IMR-90 (cell line): ENCODE measurements around the gene AGK. TPM values are rescaled to one million over a fixed set of nuclear protein-coding genes. Genes with fewer than 3 reads are reported as not detected.

ENCODE experiments used
- ATAC-seq: fragments of 200-7000 bp; cut with Tn5 transposase; 2 replicates; pipeline ENCODE4 v1.9.1; 2020; ENCODE audit warnings: low read depth, mild to moderate bottlenecking, moderate library complexity
- BruUV-seq: library from RNA; stranded (reverse); fragments of 400-500 nt; replicated peaks from 2 replicates; lab custom pipeline; 2021; lab: Mats Ljungman, UMichigan
- CTCF ChIA-PET: fragments of 300-600 bp; formaldehyde crosslinking; extraction: SDS; loops from one replicate; lab custom pipeline; 2021; ENCODE audit warnings: antibody characterized with exemption; lab: Yijun Ruan, JAX
- POLR2A ChIA-PET: fragments of 300-600 bp; sonication (Branson Sonifier 250); formaldehyde crosslinking; loops from one replicate; lab custom pipeline; 2022; ENCODE audit warnings: antibody characterized with exemption; ENCODE audit not compliant: unreplicated experiment; lab: Charles Lee
- DNase-seq: peaks from one replicate; pipeline ENCODE4 v3.0.0; 2013
- H2AFZ ChIP-seq: replicated peaks from 2 replicates; pipeline ENCODE3; 2013; ENCODE audit warnings: low read length, mild to moderate bottlenecking; ENCODE audit not compliant: poor library complexity
- H2AK5ac ChIP-seq: 2 replicates; pipeline ENCODE4 v1.6.1; 2013; ENCODE audit warnings: low read depth, low read length, inconsistent platforms
- H2AK9ac ChIP-seq: replicated peaks from 2 replicates; pipeline ENCODE3; 2013; ENCODE audit warnings: mild to moderate bottlenecking, low read depth, low read length, moderate library complexity; ENCODE audit not compliant: poor library complexity
- H2BK120ac ChIP-seq: 2 replicates; pipeline ENCODE4 v1.6.1; 2013; ENCODE audit warnings: low read depth, low read length, inconsistent platforms
- H2BK15ac ChIP-seq: 3 replicates; pipeline ENCODE4 v1.6.1; 2013; ENCODE audit warnings: low read depth, low read length, inconsistent platforms
- H2BK20ac ChIP-seq: 2 replicates; pipeline ENCODE4 v1.6.1; 2013; ENCODE audit warnings: low read depth, mild to moderate bottlenecking, inconsistent platforms, low read length, moderate library complexity
- H2BK5ac ChIP-seq: 2 replicates; pipeline ENCODE4 v1.6.1; 2013; ENCODE audit warnings: mild to moderate bottlenecking, low read depth, low read length, inconsistent platforms; ENCODE audit not compliant: poor library complexity, severe bottlenecking
- H3K14ac ChIP-seq: replicated peaks from 2 replicates; pipeline ENCODE4 v1.6.1; 2013; ENCODE audit warnings: low read depth, low read length, inconsistent platforms
- H3K18ac ChIP-seq: 2 replicates; pipeline ENCODE4 v1.6.1; 2013; ENCODE audit warnings: low read depth, low read length, control low read depth
- H3K23ac ChIP-seq: 2 replicates; pipeline ENCODE4 v1.6.1; 2013; ENCODE audit warnings: low read depth, low read length, inconsistent platforms
- H3K27ac ChIP-seq: 2 replicates; pipeline ENCODE4 v1.5.1; 2013; ENCODE audit warnings: mild to moderate bottlenecking, control low read depth, low read length; ENCODE audit not compliant: insufficient read depth
- H3K27me3 ChIP-seq: 2 replicates; pipeline ENCODE4 v1.6.1; 2013; ENCODE audit warnings: low read length; ENCODE audit not compliant: control insufficient read depth, insufficient read depth
- H3K36me3 ChIP-seq: 2 replicates; pipeline ENCODE4 v1.6.1; 2013; ENCODE audit warnings: low read length, mixed read lengths; ENCODE audit not compliant: control insufficient read depth, insufficient read depth
- H3K4ac ChIP-seq: 2 replicates; pipeline ENCODE4 v1.6.1; 2013; ENCODE audit warnings: low read depth, low read length, inconsistent platforms
- H3K4me1 ChIP-seq: 2 replicates; pipeline ENCODE4 v1.6.1; 2013; ENCODE audit warnings: low read length, mixed read lengths; ENCODE audit not compliant: control insufficient read depth, insufficient read depth
- H3K4me2 ChIP-seq: 2 replicates; pipeline ENCODE4 v1.6.1; 2013; ENCODE audit warnings: low read depth, mild to moderate bottlenecking, control low read depth, low read length, moderate library complexity
- H3K4me3 ChIP-seq: 2 replicates; pipeline ENCODE4 v1.5.1; 2013; ENCODE audit warnings: low read depth, mild to moderate bottlenecking, control low read depth, low read length, moderate library complexity; ENCODE audit not compliant: insufficient read depth
- H3K56ac ChIP-seq: 2 replicates; pipeline ENCODE4 v1.6.1; 2013; ENCODE audit warnings: low read length, inconsistent platforms; ENCODE audit not compliant: insufficient read depth; ENCODE audit errors: extremely low read depth
- H3K79me1 ChIP-seq, 2 experiments: 2 replicates each; pipeline ENCODE4 v1.6.1; 2013; ENCODE audit warnings: low read length in 2 of 2, inconsistent platforms in 1 of 2, low read depth in 1 of 2
- H3K9ac ChIP-seq: 2 replicates; pipeline ENCODE4 v1.6.1; 2013; ENCODE audit warnings: low read depth, low read length, control low read depth
- H3K9me1 ChIP-seq: 2 replicates; pipeline ENCODE4 v1.6.1; 2013; ENCODE audit warnings: low read length, inconsistent platforms; ENCODE audit not compliant: insufficient read depth
- H3K9me3 ChIP-seq: 2 replicates; pipeline ENCODE4 v1.6.1; 2013; ENCODE audit warnings: low read length; ENCODE audit not compliant: control insufficient read depth, insufficient read depth
- H4K20me1 ChIP-seq: 2 replicates; pipeline ENCODE4 v1.6.1; 2013; ENCODE audit warnings: low read length, inconsistent platforms; ENCODE audit not compliant: insufficient read depth
- H4K5ac ChIP-seq: 2 replicates; pipeline ENCODE4 v1.6.1; 2013; ENCODE audit warnings: mild to moderate bottlenecking, low read depth, low read length, control low read depth
- H4K8ac ChIP-seq, 2 experiments: 2 replicates each; pipeline ENCODE4 v1.6.1; 2013; ENCODE audit warnings: low read depth in 2 of 2, low read length in 2 of 2, control low read depth in 1 of 2, inconsistent platforms in 1 of 2
- H4K91ac ChIP-seq: 2 replicates; pipeline ENCODE4 v1.6.1; 2013; ENCODE audit warnings: low read depth, low read length, inconsistent platforms; ENCODE audit not compliant: insufficient read depth
- BHLHE40 ChIP-seq: fragments of 150-350 bp; IDR thresholded peaks from 2 replicates; pipeline ENCODE4 v1.6.1; 2016; ENCODE audit warnings: mild to moderate bottlenecking, low read depth, low read length
- CEBPB ChIP-seq: IDR thresholded peaks from 2 replicates; pipeline ENCODE4 v1.6.1; 2012; ENCODE audit warnings: low read depth, low read length, improper control_type of control experiment
- CHD1 ChIP-seq: IDR thresholded peaks from 2 replicates; pipeline ENCODE4 v1.6.1; 2012; ENCODE audit warnings: low read depth, low read length, improper control_type of control experiment
- FOS ChIP-seq: fragments of 150-350 bp; IDR thresholded peaks from 2 replicates; pipeline ENCODE4 v1.6.1; 2016; ENCODE audit warnings: low read depth, low read length
- MAFK ChIP-seq: IDR thresholded peaks from 2 replicates; pipeline ENCODE4 v1.6.1; 2012; ENCODE audit warnings: low read depth, low read length, improper control_type of control experiment
- MAZ ChIP-seq: IDR thresholded peaks from 2 replicates; pipeline ENCODE4 v1.6.1; 2012; ENCODE audit warnings: low read depth, mild to moderate bottlenecking, low read length, improper control_type of control experiment, moderate library complexity, borderline replicate concordance
- MXI1 ChIP-seq: IDR thresholded peaks from 2 replicates; pipeline ENCODE4 v1.6.1; 2012; ENCODE audit warnings: low read depth, mild to moderate bottlenecking, low read length, moderate library complexity, borderline replicate concordance
- NFE2L2 ChIP-seq: fragments of 150-350 bp; IDR thresholded peaks from 2 replicates; pipeline ENCODE4 v1.6.1; 2016; ENCODE audit warnings: low read depth, mild to moderate bottlenecking, low read length
- POLR2A ChIP-seq: IDR thresholded peaks from 2 replicates; pipeline ENCODE4 v1.6.1; 2012; ENCODE audit warnings: mild to moderate bottlenecking, low read depth, low read length
- RAD21 ChIP-seq: IDR thresholded peaks from 2 replicates; pipeline ENCODE4 v1.6.1; 2012; ENCODE audit warnings: low read length, improper control_type of control experiment
- RCOR1 ChIP-seq: IDR thresholded peaks from 2 replicates; pipeline ENCODE4 v1.6.1; 2012; ENCODE audit warnings: mild to moderate bottlenecking, low read length, improper control_type of control experiment; ENCODE audit not compliant: insufficient replicate concordance
- RFX5 ChIP-seq: IDR thresholded peaks from 2 replicates; pipeline ENCODE4 v1.8.0; 2012; ENCODE audit warnings: low read depth, mild to moderate bottlenecking, low read length, moderate library complexity
- SMC3 ChIP-seq: fragments of 150-350 bp; IDR thresholded peaks from 2 replicates; pipeline ENCODE4 v1.6.1; 2016; ENCODE audit warnings: low read depth, mild to moderate bottlenecking, antibody characterized with exemption, low read length, moderate library complexity
- WGBS, 2 experiments: methylation state at CpG; one replicate each; pipeline versions ENCODE4 v1.1.5 to v1.1.7; 2013; ENCODE audit warnings: missing lambda C conversion rate in 2 of 2; ENCODE audit not compliant: insufficient read length in 1 of 2; ENCODE audit errors: extremely low coverage in 2 of 2; 5-methylcytosine and 5-hydroxymethylcytosine counted together
- dilution Hi-C: fragments of 300-500 bp; cut with HindIII; formaldehyde crosslinking; loops from one replicate; pipeline ENCODE4 v1.14.3; 2018; ENCODE audit warnings: low sequenced_read_pairs; ENCODE audit not compliant: unreplicated experiment
- in situ Hi-C: fragments of 300-500 bp; cut with MboI; formaldehyde crosslinking; loops from 3 replicates; pipeline ENCODE4 v1.14.3; 2019; ENCODE audit warnings: low sequenced_read_pairs, inconsistent platforms, mixed read lengths
- intact Hi-C: fragments of 100-400 bp; cut with micrococcal nuclease; formaldehyde crosslinking; loops from 2 replicates; pipeline ENCODE4 v1.10.0; 2022
- polyA plus RNA-seq, 3 experiments: library from polyadenylated mRNA; depleted of rRNA; stranded (reverse); fragments of >200 nt; gene quantifications; 2 replicates each; pipeline ENCODE4 v1.2.3, GENCODE V29; 2012; ENCODE audit warnings: low replicate concordance in 1 of 3
- total RNA-seq: library from RNA; depleted of rRNA; stranded (reverse); fragments of >200 nt; gene quantifications from 2 replicates; pipeline ENCODE4 v1.2.3, GENCODE V29; 2012
- TF ChIP-seq, protein P1 (sequence below): fragments of 150-350 bp; IDR thresholded peaks from 2 replicates; pipeline ENCODE4 v1.6.1; 2016; ENCODE audit warnings: low read depth, mild to moderate bottlenecking, low read length, moderate library complexity, borderline replicate concordance
- TF ChIP-seq, protein P2 (sequence below): conservative IDR thresholded peaks from 2 replicates; pipeline ENCODE4 v1.5.1; 2012; ENCODE audit warnings: mild to moderate bottlenecking, low read depth, low read length, improper control_type of control experiment
- TF ChIP-seq, protein P3 (sequence below): fragments of 150-350 bp; IDR thresholded peaks from 2 replicates; pipeline ENCODE4 v1.6.1; 2017; ENCODE audit warnings: mild to moderate bottlenecking, antibody characterized with exemption, low read length, low read depth

Gene AGK
- total and polyA plus RNA-seq, 2 of the 4 experiments (the other 2 are of a cell fraction) = 35.5 to 37.3 TPM

DNA sequence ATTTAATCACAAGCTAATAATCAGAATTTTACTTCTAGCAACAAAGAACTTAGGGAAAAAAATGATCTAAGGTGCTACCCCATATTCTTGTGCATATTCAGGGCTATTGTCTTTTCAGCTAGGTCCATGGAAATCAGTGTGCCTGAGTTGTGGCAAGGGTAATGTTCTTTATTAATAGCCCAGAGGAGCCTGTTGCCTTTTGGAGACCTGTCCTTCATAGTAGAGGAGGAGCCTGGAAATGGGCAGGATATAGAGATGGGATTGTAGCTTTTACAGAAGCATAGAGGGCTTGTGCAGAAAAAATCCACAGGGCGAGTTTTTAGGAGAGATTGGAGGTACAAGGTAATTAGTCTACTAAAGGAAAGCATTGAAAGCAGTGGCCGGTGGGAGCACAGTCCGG, 38.9 kb downstream of the AGK start:
- peaks cover 10% of the 10 kb centered on the region for H3K9me1 ChIP-seq
- H2BK15ac ChIP-seq = no peak overlapping the region
- no peak overlapping the region for H2BK120ac ChIP-seq
- H3K4me2 ChIP-seq = no peak overlapping the region
- H3K27me3 ChIP-seq = no peaks in the 10 kb centered on the region
- in situ Hi-C loops (no loop called here), dilution Hi-C loops (no loop called here), intact Hi-C loops (no loop called here)
- no peak overlapping the region for H3K4me3 ChIP-seq
- H4K5ac ChIP-seq = no peak overlapping the region
- no peak overlapping the region for H3K4ac ChIP-seq
- 90% methylated on average over 2 of the region's 3 CpGs; no CpG with 5 or more reads in 1 of the 2 experiments for WGBS, 2 experiments
- no peak overlapping the region for H2AFZ ChIP-seq
- H2AK5ac ChIP-seq = no peak overlapping the region
- H3K9me3 ChIP-seq = no peaks in the 10 kb centered on the region
- no peak overlapping the region for H2BK5ac ChIP-seq
- H2AK9ac ChIP-seq = no peak overlapping the region
- no peak overlapping the region for H4K8ac ChIP-seq
- DNase-seq (no peak), ATAC-seq (no peak)
- H3K56ac ChIP-seq = no peak overlapping the region
- no peak overlapping the region for H3K9ac ChIP-seq
- no TSS peak for BruUV-seq
- peaks cover 7% of the 10 kb centered on the region for H3K4me1 ChIP-seq
- CTCF ChIA-PET = no interaction called here
- no peak overlapping the region for H3K18ac ChIP-seq
- no peaks in the 10 kb centered on the region for H4K20me1 ChIP-seq
- TF ChIP-seq RAD21 (no peak), RFX5 (no peak), SMC3 (no peak), MAZ (no peak), MAFK (no peak), BHLHE40 (no peak), NFE2L2 (no peak), POLR2A (no peak), MXI1 (no peak), CHD1 (no peak), CEBPB (no peak), FOS (no peak), RCOR1 (no peak)
- TF ChIP-seq, protein P1, sequence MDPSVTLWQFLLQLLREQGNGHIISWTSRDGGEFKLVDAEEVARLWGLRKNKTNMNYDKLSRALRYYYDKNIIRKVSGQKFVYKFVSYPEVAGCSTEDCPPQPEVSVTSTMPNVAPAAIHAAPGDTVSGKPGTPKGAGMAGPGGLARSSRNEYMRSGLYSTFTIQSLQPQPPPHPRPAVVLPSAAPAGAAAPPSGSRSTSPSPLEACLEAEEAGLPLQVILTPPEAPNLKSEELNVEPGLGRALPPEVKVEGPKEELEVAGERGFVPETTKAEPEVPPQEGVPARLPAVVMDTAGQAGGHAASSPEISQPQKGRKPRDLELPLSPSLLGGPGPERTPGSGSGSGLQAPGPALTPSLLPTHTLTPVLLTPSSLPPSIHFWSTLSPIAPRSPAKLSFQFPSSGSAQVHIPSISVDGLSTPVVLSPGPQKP = no peak
- TF ChIP-seq, protein P2, sequence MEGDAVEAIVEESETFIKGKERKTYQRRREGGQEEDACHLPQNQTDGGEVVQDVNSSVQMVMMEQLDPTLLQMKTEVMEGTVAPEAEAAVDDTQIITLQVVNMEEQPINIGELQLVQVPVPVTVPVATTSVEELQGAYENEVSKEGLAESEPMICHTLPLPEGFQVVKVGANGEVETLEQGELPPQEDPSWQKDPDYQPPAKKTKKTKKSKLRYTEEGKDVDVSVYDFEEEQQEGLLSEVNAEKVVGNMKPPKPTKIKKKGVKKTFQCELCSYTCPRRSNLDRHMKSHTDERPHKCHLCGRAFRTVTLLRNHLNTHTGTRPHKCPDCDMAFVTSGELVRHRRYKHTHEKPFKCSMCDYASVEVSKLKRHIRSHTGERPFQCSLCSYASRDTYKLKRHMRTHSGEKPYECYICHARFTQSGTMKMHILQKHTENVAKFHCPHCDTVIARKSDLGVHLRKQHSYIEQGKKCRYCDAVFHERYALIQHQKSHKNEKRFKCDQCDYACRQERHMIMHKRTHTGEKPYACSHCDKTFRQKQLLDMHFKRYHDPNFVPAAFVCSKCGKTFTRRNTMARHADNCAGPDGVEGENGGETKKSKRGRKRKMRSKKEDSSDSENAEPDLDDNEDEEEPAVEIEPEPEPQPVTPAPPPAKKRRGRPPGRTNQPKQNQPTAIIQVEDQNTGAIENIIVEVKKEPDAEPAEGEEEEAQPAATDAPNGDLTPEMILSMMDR = no peak
- TF ChIP-seq, protein P3, sequence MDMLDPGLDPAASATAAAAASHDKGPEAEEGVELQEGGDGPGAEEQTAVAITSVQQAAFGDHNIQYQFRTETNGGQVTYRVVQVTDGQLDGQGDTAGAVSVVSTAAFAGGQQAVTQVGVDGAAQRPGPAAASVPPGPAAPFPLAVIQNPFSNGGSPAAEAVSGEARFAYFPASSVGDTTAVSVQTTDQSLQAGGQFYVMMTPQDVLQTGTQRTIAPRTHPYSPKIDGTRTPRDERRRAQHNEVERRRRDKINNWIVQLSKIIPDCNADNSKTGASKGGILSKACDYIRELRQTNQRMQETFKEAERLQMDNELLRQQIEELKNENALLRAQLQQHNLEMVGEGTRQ = no peak
- peaks cover 12 to 21% of the 10 kb centered on the region in 2 experiments; a peak in 3 of 4 replicates for H3K79me1 ChIP-seq
- POLR2A ChIA-PET = no interaction called here
- no peaks in the 10 kb centered on the region; the same call in 1 of the 2 replicates for H3K36me3 ChIP-seq
- H2BK20ac ChIP-seq = no peak overlapping the region
- H4K91ac ChIP-seq = no peak overlapping the region
- H3K23ac ChIP-seq = no peak overlapping the region
- no peak overlapping the region for H3K27ac ChIP-seq
- no peak overlapping the region for H3K14ac ChIP-seq
